Psoas muscle (tissue), 8 donors: ENCODE results near the gene PCDHGA9. TPM values are rescaled to one million over a fixed set of nuclear protein-coding genes. Genes with fewer than 3 reads are reported as not detected.
"Not testable (repeated sequence)": the region's sequence is repeated elsewhere in the genome, so short reads cannot be mapped to it uniquely, and the experiment has no call there.

Experiments used
- ATAC-seq, 4 donors: fragments of 200-7000 bp; cut with Tn5 transposase; one replicate each; pipeline ENCODE4 v1.9.1; 2020; ENCODE audit warnings: moderate library complexity in 3 of 4, mild to moderate bottlenecking in 2 of 4
- DNase-seq, 2 donors: peaks; one replicate each; pipeline ENCODE4 v3.0.0-alpha.2; 2020
- H3K27ac ChIP-seq: fragments of 200-600 bp; one replicate; pipeline ENCODE4 v1.8.0; 2022
- H3K27me3 ChIP-seq, 3 donors: fragments of 200-600 bp in 1 of 3; one replicate each; pipeline versions ENCODE4 v1.6.1 to v1.8.0; 2013 to 2022; ENCODE audit warnings: low read length in 2 of 3, mild to moderate bottlenecking in 2 of 3, moderate library complexity in 1 of 3; ENCODE audit not compliant: insufficient read depth in 3 of 3
- H3K36me3 ChIP-seq, 2 donors: fragments of 200-600 bp in 1 of 2; one replicate each; pipeline versions ENCODE4 v1.6.1 to v1.8.0; 2013 to 2022; ENCODE audit warnings: low read depth in 1 of 2, mild to moderate bottlenecking in 1 of 2, moderate library complexity in 1 of 2; ENCODE audit not compliant: insufficient read depth in 1 of 2
- H3K4me1 ChIP-seq: fragments of 200-600 bp; one replicate; pipeline ENCODE4 v1.8.0; 2022
- H3K4me3 ChIP-seq: fragments of 200-600 bp; one replicate; pipeline ENCODE4 v1.8.0; 2022; ENCODE audit warnings: mild to moderate bottlenecking
- H3K9me3 ChIP-seq: fragments of 200-600 bp; one replicate; pipeline ENCODE4 v1.8.0; 2022
- WGBS, 3 donors: extraction: QIAGEN DNeasy Blood & Tissue Kit; methylation state at CpG; one replicate each; pipeline versions ENCODE4 v1.1.6 to v1.1.7; 2013; 5-methylcytosine and 5-hydroxymethylcytosine counted together
- intact Hi-C, 2 donors: fragments of 100-400 bp; cut with DNase I; formaldehyde crosslinking; loops; one replicate each; pipeline versions ENCODE4 v1.11.0 to v1.14.2; 2022
- polyA plus RNA-seq, 3 donors: library from polyadenylated mRNA; stranded (reverse); fragments of 200-250 nt; gene quantifications; one replicate each; pipeline ENCODE4 v1.2.3, GENCODE V29; 2013
- total RNA-seq, 4 donors: library from RNA; stranded (reverse); fragmentation: NEBNext Ultra II Directional in 2 of 4; extraction: Animal tissue kit (Norgen Biotek cat#: 25700) in 2 of 4; gene quantifications; one replicate each; pipeline versions ENCODE4 v1.2.1 to v1.2.4, GENCODE V29; 2021 to 2023
- TF ChIP-seq, protein P1 (sequence below): fragments of 200-600 bp; IDR thresholded peaks from one replicate; pipeline ENCODE4 v1.8.0; 2022; ENCODE audit warnings: antibody characterized with exemption
- donor health status: healthy with polysubstance abuse.
- donor health status: DM: no; HTN: no; CAD: no; lungs with moderate emphysema.
- donor health status: Bipolar disorder and iron deficiency.
- donor health status: healthy.
- donor health status: DM: yes; HTN: yes; CAD: no.
- donor health status: DM: no; HTN: no; CAD: no.
- donor health status: DM: no; HTN: no; CAD: no.
- donor health status: DM: yes; HTN: yes; CAD: no.

The PCDHGA9 gene
- total and polyA plus RNA-seq, 7 donors = 0.11 to 3.5 (median 1.5) TPM

DNA sequence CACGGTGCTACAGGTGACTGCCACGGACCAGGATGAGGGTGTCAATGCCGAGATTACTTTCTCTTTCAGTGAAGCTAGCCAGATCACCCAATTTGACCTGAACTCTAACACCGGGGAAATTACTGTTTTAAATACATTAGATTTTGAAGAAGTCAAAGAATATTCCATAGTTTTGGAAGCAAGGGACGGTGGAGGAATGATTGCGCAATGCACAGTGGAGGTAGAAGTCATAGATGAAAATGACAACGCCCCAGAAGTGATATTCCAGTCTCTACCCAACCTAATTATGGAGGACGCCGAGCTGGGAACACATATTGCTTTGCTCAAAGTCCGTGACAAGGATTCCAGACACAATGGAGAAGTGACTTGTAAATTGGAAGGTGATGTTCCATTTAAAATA, 13.9 kb upstream of the PCDHGA9 start:
- peak overlapping the region; percentile 31 for H3K4me3 ChIP-seq
- DNase-seq (no peak), ATAC-seq (no peak)
- TF ChIP-seq, protein P1, sequence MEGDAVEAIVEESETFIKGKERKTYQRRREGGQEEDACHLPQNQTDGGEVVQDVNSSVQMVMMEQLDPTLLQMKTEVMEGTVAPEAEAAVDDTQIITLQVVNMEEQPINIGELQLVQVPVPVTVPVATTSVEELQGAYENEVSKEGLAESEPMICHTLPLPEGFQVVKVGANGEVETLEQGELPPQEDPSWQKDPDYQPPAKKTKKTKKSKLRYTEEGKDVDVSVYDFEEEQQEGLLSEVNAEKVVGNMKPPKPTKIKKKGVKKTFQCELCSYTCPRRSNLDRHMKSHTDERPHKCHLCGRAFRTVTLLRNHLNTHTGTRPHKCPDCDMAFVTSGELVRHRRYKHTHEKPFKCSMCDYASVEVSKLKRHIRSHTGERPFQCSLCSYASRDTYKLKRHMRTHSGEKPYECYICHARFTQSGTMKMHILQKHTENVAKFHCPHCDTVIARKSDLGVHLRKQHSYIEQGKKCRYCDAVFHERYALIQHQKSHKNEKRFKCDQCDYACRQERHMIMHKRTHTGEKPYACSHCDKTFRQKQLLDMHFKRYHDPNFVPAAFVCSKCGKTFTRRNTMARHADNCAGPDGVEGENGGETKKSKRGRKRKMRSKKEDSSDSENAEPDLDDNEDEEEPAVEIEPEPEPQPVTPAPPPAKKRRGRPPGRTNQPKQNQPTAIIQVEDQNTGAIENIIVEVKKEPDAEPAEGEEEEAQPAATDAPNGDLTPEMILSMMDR = no peak
- intact Hi-C loops = no loop called here
- no peaks in the 10 kb centered on the region for H3K9me3 ChIP-seq
- no peaks in the 10 kb centered on the region for H3K36me3 ChIP-seq
- no peak overlapping the region for H3K27ac ChIP-seq
- H3K27me3 ChIP-seq = peaks cover 0 to 38% (median 13%) of the 10 kb centered on the region in 3 donors
- H3K4me1 ChIP-seq = no peaks in the 10 kb centered on the region
- 46 to 57% (median 52%) methylated on average over 10 of the region's 10 CpGs for WGBS, 3 donors

DNA sequence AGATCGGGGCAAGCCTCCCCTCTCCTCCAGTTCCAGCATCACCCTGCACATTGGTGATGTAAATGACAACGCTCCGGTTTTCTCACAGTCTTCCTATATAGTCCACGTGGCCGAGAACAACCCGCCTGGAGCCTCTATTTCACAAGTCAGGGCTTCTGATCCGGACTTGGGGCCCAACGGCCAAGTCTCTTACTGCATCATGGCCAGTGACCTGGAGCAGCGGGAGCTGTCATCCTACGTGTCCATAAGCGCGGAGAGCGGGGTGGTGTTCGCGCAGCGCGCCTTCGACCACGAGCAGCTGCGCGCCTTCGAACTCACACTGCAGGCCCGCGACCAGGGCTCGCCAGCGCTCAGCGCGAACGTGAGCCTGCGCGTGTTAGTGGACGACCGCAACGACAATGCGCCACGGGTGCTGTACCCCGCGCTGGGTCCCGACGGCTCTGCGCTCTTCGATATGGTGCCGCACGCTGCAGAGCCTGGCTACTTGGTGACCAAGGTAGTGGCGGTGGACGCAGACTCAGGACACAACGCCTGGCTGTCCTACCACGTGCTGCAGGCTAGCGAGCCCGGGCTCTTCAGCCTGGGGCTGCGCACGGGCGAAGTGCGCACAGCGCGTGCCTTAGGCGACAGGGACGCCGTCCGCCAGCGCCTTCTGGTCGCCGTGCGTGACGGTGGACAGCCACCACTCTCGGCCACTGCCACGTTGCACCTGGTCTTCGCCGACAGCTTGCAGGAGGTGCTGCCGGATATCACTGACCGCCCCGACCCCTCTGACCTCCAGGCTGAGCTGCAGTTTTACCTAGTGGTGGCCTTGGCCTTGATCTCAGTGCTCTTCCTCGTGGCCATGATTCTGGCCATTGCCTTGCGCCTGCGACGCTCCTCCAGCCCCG, 13.2 kb upstream of the PCDHGA9 start:
- peaks cover 0 to 37% (median 13%) of the 10 kb centered on the region in 3 donors for H3K27me3 ChIP-seq
- intact Hi-C loops = loop anchor here in 1 of 2 donors (2.0 kb wide), 1 partner anchor 21 kb away; no protein-coding TSS in a partner anchor
- no peaks in the 10 kb centered on the region for H3K36me3 ChIP-seq
- DNase-seq (no peak), ATAC-seq (no peak)
- no peak overlapping the region for H3K27ac ChIP-seq
- no peaks in the 10 kb centered on the region for H3K9me3 ChIP-seq
- no peak overlapping the region for H3K4me3 ChIP-seq
- WGBS, 3 donors = 43 to 44% (median 43%) methylated on average over 77 of the region's 77 CpGs
- TF ChIP-seq, protein P1 = no peak
- H3K4me1 ChIP-seq = no peaks in the 10 kb centered on the region

DNA sequence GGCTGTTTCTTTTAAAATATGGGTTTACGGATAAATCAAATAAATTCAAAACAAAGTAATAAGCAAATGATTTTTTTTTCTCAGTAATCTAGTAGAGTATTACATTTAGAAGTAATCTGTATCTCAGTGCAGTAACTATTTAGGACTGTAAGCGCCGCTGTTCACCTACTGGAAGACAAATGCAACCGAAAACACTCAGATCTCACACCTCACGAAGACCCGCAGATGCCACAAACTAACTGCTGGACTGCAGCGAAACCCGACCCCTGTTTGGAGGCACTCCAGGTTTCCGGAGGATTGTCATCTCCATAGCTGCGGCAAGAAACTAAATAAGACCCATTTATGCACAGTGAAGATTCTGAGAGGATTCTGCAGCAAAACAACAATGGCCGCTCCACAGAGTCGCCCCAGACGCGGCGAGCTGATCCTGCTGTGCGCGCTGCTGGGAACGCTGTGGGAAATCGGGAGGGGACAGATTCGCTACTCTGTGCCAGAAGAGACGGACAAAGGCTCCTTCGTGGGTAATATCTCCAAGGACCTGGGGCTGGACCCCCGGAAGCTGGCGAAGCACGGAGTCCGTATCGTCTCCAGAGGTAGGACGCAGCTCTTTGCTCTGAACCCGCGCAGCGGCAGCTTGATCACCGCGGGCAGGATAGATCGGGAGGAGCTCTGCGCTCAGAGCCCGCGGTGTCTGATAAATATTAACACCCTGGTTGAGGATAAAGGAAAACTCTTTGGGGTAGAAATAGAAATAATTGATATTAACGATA, 10.0 kb upstream of the PCDHGA9 start, which contains the start of gene PCDHGA8:
Gene PCDHGA8 (plus strand): TSS at position 205 of the 770 bp plus-strand sequence. CDS start 181 bp downstream, at position 386.
- Histone ChIP-seq H3K4me1 (no peaks in the 10 kb centered on the region), H3K27me3 (peaks cover 0 to 37% (median 15%) of the 10 kb centered on the region in 3 donors), H3K27ac (no peak within 1 kb of the TSS), H3K4me3 (no peak within 1 kb of the TSS), H3K36me3 (no peaks in the 10 kb centered on the region), H3K9me3 (no peaks in the 10 kb centered on the region)
- intact Hi-C loops = no loop called here
- DNase-seq (no peak), ATAC-seq (peak in 3 of 4 donors; percentile 28 to 48 (median 30))
- WGBS, 3 donors = 33 to 37% (median 33%) methylated on average over 38 of the region's 38 CpGs
- TF ChIP-seq, protein P1 = peak; percentile 35

DNA sequence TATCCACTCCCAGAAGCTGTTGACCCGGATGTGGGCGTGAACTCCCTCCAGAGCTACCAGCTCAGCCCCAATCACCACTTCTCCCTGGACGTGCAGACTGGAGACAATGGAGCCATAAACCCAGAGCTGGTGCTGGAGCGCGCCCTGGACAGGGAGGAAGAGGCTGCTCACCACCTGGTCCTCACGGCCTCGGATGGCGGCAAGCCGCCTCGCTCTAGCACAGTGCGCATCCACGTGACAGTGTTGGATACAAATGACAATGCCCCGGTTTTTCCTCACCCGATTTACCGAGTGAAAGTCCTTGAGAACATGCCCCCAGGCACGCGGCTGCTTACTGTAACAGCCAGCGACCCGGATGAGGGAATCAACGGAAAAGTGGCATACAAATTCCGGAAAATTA, 9.3 kb upstream of the PCDHGA9 start:
- no peaks in the 10 kb centered on the region for H3K9me3 ChIP-seq
- TF ChIP-seq, protein P1 = no peak
- intact Hi-C loops = no loop called here

DNA sequence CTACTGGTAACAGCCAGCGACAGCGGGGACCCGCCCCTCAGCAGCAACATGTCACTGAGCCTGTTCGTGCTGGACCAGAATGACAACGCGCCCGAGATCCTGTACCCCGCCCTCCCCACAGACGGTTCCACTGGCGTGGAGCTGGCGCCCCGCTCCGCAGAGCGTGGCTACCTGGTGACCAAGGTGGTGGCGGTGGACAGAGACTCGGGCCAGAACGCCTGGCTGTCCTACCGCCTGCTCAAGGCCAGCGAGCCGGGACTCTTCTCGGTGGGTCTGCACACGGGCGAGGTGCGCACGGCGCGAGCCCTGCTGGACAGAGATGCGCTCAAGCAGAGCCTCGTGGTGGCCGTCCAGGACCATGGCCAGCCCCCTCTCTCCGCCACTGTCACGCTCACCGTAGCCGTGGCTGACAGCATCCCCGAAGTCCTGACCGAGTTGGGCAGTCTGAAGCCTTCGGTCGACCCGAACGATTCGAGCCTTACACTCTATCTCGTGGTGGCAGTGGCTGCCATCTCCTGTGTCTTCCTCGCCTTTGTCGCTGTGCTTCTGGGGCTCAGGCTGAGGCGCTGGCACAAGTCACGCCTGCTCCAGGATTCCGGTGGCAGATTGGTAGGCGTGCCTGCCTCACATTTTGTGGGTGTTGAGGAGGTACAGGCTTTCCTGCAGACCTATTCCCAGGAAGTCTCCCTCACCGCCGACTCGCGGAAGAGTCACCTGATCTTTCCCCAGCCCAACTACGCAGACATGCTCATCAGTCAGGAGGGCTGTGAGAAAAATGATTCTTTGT, 8.0 kb upstream of the PCDHGA9 start:
- intact Hi-C loops, H3K4me3 ChIP-seq, ATAC-seq, H3K9me3 ChIP-seq, H3K36me3 ChIP-seq, H3K27ac ChIP-seq, DNase-seq, H3K4me1 ChIP-seq: not testable (repeated sequence)
- peaks cover 0 to 35% (median 14%) of the 10 kb centered on the region in 3 donors for H3K27me3 ChIP-seq
- 40 to 55% (median 41%) methylated on average over 33 to 42 of the region's 53 CpGs for WGBS, 3 donors

More for the DNA sequence above, 9.3 kb upstream of the PCDHGA9 start:
- no peak overlapping the region for H3K4me3 ChIP-seq
- 40 to 51% (median 41%) methylated on average over 21 of the region's 21 CpGs for WGBS, 3 donors
- ATAC-seq (no peak), DNase-seq (no peak)
- peaks cover 0 to 36% (median 15%) of the 10 kb centered on the region in 3 donors for H3K27me3 ChIP-seq
- no peaks in the 10 kb centered on the region for H3K36me3 ChIP-seq
- no peaks in the 10 kb centered on the region for H3K4me1 ChIP-seq
- no peak overlapping the region for H3K27ac ChIP-seq
